NB4 (cell line): ENCODE data around the gene RAD17.

Source experiments
- CTCF ChIP-seq: IDR thresholded peaks from one replicate; pipeline ENCODE4 v1.5.1; 2012; ENCODE audit warnings: low read depth, low read length
- MAX ChIP-seq: IDR thresholded peaks from 2 replicates; pipeline ENCODE4 v1.6.1; 2011; ENCODE audit warnings: low read depth, low read length
- POLR2A ChIP-seq: IDR thresholded peaks from 2 replicates; pipeline ENCODE4 v1.6.1; 2011; ENCODE audit warnings: mild to moderate bottlenecking; ENCODE audit not compliant: insufficient read length; ENCODE audit errors: extremely low read depth

GRCh38 chr5:69369340-69370121 lies at the start of gene RAD17, which contains the start of the genes AK6 and TAF9:
- no peak for TF ChIP-seq CTCF
- TF ChIP-seq POLR2A, result peak; percentile 60
- peak; percentile 89 for TF ChIP-seq MAX
